ENCODE measurements around the gene TMEM243. TPM values are rescaled to one million over a fixed set of nuclear protein-coding genes. Genes with fewer than 3 reads are reported as not detected.

TMEM243 gene
- total and polyA plus RNA-seq, 2 donors from 2014 or later = 37.7 to 50.3 TPM

DNA sequence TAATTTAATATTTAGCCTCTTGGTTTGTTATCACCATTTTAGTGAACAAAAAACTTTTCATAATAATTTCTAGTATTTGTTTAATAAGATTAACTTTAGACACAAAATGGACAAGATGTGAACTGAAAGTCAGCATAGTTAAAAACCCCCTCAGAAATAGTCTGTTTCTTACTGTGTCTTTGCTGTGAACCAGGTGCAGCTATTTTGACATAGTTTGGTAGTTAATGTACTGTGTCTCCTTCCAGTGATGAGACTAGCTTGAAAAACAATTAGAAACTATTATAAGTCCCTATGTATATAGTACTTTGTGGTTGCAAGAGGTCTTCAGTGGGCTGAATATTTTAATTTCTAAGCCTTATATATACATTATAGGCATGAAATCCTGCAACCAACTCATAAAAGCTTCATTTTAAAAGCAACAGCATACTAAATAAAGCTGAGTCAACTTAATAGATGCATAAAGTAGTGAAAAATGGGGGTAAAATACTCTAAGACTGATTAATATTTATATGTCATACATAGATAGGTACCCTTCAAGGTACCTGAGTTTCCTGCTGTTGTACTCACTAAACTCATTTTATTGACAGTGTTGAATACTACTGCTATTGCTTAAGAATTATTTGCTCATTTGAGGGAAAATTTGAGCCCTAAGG lies 48.1 kb downstream of the TMEM243 start:
- TF ChIP-seq, protein P1, sequence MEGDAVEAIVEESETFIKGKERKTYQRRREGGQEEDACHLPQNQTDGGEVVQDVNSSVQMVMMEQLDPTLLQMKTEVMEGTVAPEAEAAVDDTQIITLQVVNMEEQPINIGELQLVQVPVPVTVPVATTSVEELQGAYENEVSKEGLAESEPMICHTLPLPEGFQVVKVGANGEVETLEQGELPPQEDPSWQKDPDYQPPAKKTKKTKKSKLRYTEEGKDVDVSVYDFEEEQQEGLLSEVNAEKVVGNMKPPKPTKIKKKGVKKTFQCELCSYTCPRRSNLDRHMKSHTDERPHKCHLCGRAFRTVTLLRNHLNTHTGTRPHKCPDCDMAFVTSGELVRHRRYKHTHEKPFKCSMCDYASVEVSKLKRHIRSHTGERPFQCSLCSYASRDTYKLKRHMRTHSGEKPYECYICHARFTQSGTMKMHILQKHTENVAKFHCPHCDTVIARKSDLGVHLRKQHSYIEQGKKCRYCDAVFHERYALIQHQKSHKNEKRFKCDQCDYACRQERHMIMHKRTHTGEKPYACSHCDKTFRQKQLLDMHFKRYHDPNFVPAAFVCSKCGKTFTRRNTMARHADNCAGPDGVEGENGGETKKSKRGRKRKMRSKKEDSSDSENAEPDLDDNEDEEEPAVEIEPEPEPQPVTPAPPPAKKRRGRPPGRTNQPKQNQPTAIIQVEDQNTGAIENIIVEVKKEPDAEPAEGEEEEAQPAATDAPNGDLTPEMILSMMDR (IDR thresholded peaks at IDR 0.05; ENCODE audit: borderline replicate concordance, extremely low read depth, insufficient read depth) = no peak
- Histone ChIP-seq H3K36me3 (ENCODE audit: control insufficient read depth in 2 of 3, insufficient read depth in 3 of 3, low read length in 3 of 3) (peaks cover 19 to 56% (median 44%) of the 10 kb centered on the region in 3 donors), H3K9me3 (ENCODE audit: control insufficient read depth in 2 of 3, insufficient read depth in 1 of 3, low read length in 3 of 3) (no peaks in the 10 kb centered on the region), H3K4me1 (ENCODE audit: control insufficient read depth in 2 of 3, insufficient read depth in 2 of 3, low read depth in 1 of 3, low read length in 3 of 3) (peaks cover 0 to 2% (median 0%) of the 10 kb centered on the region in 3 donors), H3K9ac (ENCODE audit: low read length in 3 of 3) (no peak overlapping the region), H3K4me3 (ENCODE audit: low read length in 3 of 3) (no peak overlapping the region), H3K27me3 (ENCODE audit: control insufficient read depth, insufficient read depth, low read length) (no peaks in the 10 kb centered on the region), H3K27ac (ENCODE audit: low read depth in 2 of 2, low read length in 2 of 2) (no peak overlapping the region)
- intact Hi-C loops (cut with DNase I) = no loop called here
- no peak for FAIRE-seq
- no peak for DNase-seq

DNA sequence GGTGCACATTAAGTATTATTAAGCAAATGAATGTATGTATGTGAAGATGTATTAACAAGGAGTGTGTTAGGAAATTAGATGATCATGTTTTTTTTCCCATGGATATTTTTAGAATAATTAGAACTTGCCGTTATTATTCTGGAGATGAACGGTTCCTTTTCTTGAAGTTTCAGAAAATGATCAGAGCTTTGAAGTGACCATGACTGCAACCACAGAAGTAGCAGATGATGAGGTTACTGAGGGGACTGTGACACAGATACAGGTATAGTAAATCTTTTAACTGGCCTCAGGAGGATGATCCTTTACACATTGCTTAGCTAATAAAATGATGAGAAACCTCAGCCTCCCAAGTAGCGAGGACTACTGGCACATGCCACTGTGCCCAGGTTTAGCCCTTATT lies 48.7 kb downstream of the TMEM243 start:
- H3K9me3 ChIP-seq (ENCODE audit: control insufficient read depth in 2 of 3, insufficient read depth in 1 of 3, low read length in 3 of 3) = no peaks in the 10 kb centered on the region
- H3K9ac ChIP-seq (ENCODE audit: low read length in 3 of 3) = no peak overlapping the region
- peaks cover 19 to 58% (median 48%) of the 10 kb centered on the region in 3 donors for H3K36me3 ChIP-seq (ENCODE audit: control insufficient read depth in 2 of 3, insufficient read depth in 3 of 3, low read length in 3 of 3)
- H3K4me1 ChIP-seq (ENCODE audit: control insufficient read depth in 2 of 3, insufficient read depth in 2 of 3, low read depth in 1 of 3, low read length in 3 of 3) = peaks cover 0 to 2% (median 0%) of the 10 kb centered on the region in 3 donors
- TF ChIP-seq, protein P1 (IDR thresholded peaks at IDR 0.05; ENCODE audit: borderline replicate concordance, extremely low read depth, insufficient read depth) = no peak
- no peak overlapping the region for H3K27ac ChIP-seq (ENCODE audit: low read depth in 2 of 2, low read length in 2 of 2)
- intact Hi-C loops (cut with DNase I) = no loop called here
- FAIRE-seq (no peak), DNase-seq (no peak)
- H3K4me3 ChIP-seq (ENCODE audit: low read length in 3 of 3) = no peak overlapping the region
- H3K27me3 ChIP-seq (ENCODE audit: control insufficient read depth, insufficient read depth, low read length) = no peaks in the 10 kb centered on the region

DNA sequence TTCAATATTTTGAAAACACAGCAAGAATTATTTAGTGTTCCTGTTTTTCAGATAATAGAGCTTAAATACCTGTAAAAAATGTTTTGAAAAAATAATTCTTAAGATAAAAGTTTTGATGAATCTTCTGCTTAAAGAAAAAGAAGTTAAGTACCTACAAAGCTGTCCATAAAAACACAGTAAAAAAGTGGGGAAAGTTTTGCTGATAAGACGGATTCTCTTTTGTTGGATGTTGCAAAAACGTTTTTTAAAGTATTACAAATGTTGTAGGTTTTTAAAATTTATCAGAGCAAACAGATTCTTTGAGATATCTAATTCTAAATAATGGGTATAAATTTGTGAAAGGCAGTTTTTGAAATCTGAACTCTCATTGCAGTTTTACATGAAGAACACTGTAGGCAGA lies 55.1 kb downstream of the TMEM243 start:
- TF ChIP-seq, protein P1 (IDR thresholded peaks at IDR 0.05; ENCODE audit: borderline replicate concordance, extremely low read depth, insufficient read depth) = no peak
- Histone ChIP-seq H3K4me3 (ENCODE audit: low read length in 3 of 3) (no peak overlapping the region), H3K9ac (ENCODE audit: low read length in 3 of 3) (no peak overlapping the region), H3K27me3 (ENCODE audit: control insufficient read depth, insufficient read depth, low read length) (no peaks in the 10 kb centered on the region), H3K36me3 (ENCODE audit: control insufficient read depth in 2 of 3, insufficient read depth in 3 of 3, low read length in 3 of 3) (peaks cover 22 to 32% (median 24%) of the 10 kb centered on the region in 3 donors), H3K4me1 (ENCODE audit: control insufficient read depth in 2 of 3, insufficient read depth in 2 of 3, low read depth in 1 of 3, low read length in 3 of 3) (peaks cover 0 to 2% (median 0%) of the 10 kb centered on the region in 3 donors), H3K9me3 (ENCODE audit: control insufficient read depth in 2 of 3, insufficient read depth in 1 of 3, low read length in 3 of 3) (no peaks in the 10 kb centered on the region), H3K27ac (ENCODE audit: low read depth in 2 of 2, low read length in 2 of 2) (no peak overlapping the region)
- FAIRE-seq (no peak), DNase-seq (no peak)
- intact Hi-C loops (cut with DNase I) = no loop called here
